ENCODE data around the gene TCP1.
"Not testable (repeated sequence)": the region's sequence is repeated elsewhere in the genome, so short reads cannot be mapped to it uniquely, and the experiment has no call there.

- not testable (repeated sequence) for TF ChIP-seq HDGF (IDR thresholded peaks at IDR 0.05; ENCODE audit: borderline replicate concordance); NFRKB (IDR thresholded peaks at IDR 0.05); FOXM1 (IDR thresholded peaks at IDR 0.05; ENCODE audit: borderline replicate concordance); FOXK2 (IDR thresholded peaks at IDR 0.05); FOXA1 (IDR thresholded peaks at IDR 0.05); ZNF384 (IDR thresholded peaks at IDR 0.05); ARNT (IDR thresholded peaks at IDR 0.05); SP1 (IDR thresholded peaks at IDR 0.05); LEF1 (IDR thresholded peaks at IDR 0.05; ENCODE audit: borderline replicate concordance); BHLHE40 (IDR thresholded peaks at IDR 0.05; ENCODE audit: borderline replicate concordance); CTBP1 (IDR thresholded peaks at IDR 0.05; ENCODE audit: borderline replicate concordance)
- TF ChIP-seq, protein P1, sequence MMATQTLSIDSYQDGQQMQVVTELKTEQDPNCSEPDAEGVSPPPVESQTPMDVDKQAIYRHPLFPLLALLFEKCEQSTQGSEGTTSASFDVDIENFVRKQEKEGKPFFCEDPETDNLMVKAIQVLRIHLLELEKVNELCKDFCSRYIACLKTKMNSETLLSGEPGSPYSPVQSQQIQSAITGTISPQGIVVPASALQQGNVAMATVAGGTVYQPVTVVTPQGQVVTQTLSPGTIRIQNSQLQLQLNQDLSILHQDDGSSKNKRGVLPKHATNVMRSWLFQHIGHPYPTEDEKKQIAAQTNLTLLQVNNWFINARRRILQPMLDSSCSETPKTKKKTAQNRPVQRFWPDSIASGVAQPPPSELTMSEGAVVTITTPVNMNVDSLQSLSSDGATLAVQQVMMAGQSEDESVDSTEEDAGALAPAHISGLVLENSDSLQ (IDR thresholded peaks at IDR 0.05), result not testable (repeated sequence)
Measured at GRCh38 chr6:159732550-159732949, 56.9 kb downstream of the TCP1 start.

Data from HEK293T (cell line).